Measurements from ENCODE around the gene SOX1.

SOX1 gene

DNA sequence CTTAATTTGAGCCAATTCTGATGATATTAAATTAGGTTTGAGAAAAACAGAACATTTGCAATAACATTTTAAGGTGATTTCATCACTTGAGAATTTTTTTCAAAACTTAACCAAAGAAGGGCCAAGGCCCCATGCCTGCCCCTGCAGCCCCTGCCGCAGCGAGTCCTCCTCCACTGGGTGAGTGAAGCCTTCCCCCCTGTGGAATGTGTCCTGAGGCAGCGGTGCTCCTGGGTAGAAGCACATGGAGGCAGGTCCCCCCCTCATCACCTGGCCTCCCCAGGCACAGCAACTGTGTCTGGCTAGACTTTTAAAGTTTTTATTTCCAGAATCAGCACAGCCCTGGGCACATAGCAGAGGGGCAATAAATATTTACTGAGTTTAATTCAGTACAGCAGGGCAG is 10.8 kb downstream of the SOX1 start:
- Mint-ChIP-seq H3K27me3 (peaks cover 50% of the 10 kb centered on the region), H3K27ac (no peak overlapping the region), H3K4me1 (peaks cover 6% of the 10 kb centered on the region), H3K9me3 (peaks cover 0 to 2% of the 10 kb centered on the region in 2 donors), H3K4me3 (no peak overlapping the region)
- DNase-seq, result no peak
- no peak for ATAC-seq

DNA sequence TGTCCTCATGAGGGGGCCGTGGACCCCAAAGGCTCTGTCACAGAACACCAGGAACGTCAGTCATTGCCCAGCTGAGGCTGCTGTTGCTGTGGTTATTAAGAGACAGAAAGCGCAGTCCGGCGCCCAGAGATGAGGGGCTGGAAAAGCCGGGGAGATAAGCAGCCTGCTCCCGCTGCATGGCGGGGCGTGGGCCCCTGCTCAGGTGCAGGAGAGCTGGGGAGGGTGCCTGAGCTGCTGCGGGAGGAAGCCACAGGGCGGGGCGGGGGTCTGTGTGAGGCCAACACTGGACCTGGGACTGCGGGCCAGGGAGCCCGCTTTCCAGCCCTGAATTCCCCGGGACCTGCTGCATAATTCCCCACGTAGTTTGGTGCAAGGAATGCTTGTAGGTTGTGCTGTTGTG is 11.3 kb downstream of the SOX1 start:
- peaks cover 6% of the 10 kb centered on the region for H3K4me1 Mint-ChIP-seq
- H3K9me3 Mint-ChIP-seq, result peaks cover 0 to 7% of the 10 kb centered on the region in 2 donors
- H3K27ac Mint-ChIP-seq, result no peak overlapping the region
- H3K4me3 Mint-ChIP-seq, result no peak overlapping the region
- DNase-seq, result no peak
- ATAC-seq, result no peak
- H3K27me3 Mint-ChIP-seq, result peaks cover 45% of the 10 kb centered on the region

DNA sequence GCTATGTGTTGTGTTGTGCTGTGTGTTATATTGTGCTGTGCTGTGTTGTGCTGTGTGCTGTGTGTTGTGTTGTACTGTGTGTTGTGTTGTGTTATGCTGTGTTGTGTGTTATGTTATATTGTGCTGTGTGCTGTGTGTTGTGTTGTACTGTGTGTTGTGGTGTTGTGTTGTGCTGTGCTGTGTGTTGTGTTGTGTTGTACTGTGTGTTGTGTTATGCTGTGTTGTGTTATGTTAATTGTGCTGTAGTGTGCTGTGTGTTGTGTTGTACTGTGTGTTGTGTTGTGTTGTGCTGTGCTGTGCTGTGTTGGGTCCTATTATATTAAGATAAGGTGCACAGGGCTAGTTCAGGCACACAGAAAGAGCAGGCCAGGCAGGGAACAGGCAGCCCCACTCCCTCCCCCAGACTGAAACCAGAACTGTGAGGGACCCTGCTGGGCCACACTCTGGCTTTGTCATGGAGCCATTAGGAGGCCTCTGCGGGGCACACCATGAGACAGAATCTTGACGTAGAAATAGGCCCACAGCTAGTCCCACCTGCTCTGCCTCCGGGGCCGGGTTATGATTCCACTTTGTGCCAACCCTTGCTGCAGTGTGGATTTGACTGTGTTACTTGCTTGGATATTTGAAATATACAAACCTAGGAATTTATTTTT is 12.1 kb downstream of the SOX1 start:
- H3K4me3 Mint-ChIP-seq, result no peak overlapping the region
- H3K27me3 Mint-ChIP-seq, result peaks cover 37% of the 10 kb centered on the region
- ATAC-seq, result no peak
- H3K27ac Mint-ChIP-seq, result no peak overlapping the region
- peaks cover 5 to 15% of the 10 kb centered on the region in 2 donors for H3K9me3 Mint-ChIP-seq
- H3K4me1 Mint-ChIP-seq, result peaks cover 2% of the 10 kb centered on the region
- no peak for DNase-seq

DNA sequence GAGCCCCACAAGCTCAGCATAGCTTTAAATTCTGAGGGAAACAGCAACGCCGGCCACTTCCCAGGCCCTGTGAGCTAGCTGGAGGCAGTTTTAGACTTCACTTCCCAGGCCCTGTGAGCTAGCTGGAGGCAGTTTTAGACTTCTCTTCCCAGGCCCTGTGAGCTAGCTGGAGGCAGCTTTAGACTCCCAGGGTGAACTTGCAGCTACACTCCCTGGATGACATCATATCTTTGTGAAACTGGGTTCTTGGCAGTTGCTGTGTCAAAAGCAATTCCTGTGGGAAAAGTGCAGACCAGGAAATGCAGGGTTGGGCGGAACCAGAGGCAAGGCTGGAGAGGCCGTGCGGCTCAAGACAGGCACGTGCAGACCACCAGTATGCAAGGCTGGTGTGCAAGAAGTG is 12.7 kb downstream of the SOX1 start:
- no peak overlapping the region for H3K4me3 Mint-ChIP-seq
- peaks cover 31% of the 10 kb centered on the region for H3K27me3 Mint-ChIP-seq
- H3K4me1 Mint-ChIP-seq, result no peaks in the 10 kb centered on the region
- DNase-seq (no peak), ATAC-seq (no peak)
- peaks cover 11 to 21% of the 10 kb centered on the region in 2 donors for H3K9me3 Mint-ChIP-seq
- H3K27ac Mint-ChIP-seq, result no peak overlapping the region

DNA sequence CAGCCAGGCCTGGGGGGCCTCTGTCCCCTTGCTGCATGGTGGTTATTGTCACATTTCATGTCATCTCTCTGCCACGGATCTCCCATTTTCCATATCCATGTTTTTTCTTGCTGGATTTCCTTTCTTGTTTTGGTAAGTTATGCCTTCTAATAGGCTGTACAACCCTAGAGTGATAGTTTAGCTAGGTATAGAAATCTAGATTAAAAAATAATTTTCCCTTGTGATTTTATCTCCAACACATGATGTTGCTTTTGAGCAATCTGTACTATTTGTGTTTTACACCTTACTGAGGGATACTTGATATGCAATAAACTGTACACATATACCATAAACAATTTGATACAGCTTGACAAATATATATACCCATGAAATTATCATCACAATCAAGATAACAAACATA is 17.0 kb downstream of the SOX1 start:
- Mint-ChIP-seq H3K27me3 (peaks cover 34% of the 10 kb centered on the region), H3K4me1 (no peaks in the 10 kb centered on the region), H3K4me3 (no peak overlapping the region), H3K27ac (no peak overlapping the region), H3K9me3 (peaks cover 17 to 35% of the 10 kb centered on the region in 2 donors)
- ATAC-seq (no peak), DNase-seq (no peak)

DNA sequence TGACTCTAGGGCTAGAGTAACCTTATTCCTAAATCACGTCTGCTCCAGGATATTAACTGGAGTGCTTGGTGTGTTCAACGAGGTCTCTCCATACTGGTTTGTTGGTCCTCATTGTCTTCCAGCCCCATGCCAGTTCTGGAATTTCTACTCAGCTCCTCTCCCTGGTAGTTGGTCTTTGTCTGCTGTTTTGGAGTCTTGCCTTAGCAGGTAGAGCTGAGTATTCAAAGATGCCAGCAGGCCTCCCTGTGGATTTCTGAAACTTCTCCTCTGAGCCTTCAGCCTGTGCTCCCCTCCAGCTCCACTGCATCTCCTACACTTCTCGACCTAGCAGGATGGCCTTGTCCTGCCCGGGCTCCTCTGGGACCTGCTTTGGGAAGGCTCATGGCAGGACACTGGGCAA is 25.5 kb downstream of the SOX1 start:
- Mint-ChIP-seq H3K9me3 (no peaks in the 10 kb centered on the region), H3K27ac (no peak overlapping the region), H3K27me3 (peaks cover 48% of the 10 kb centered on the region), H3K4me1 (no peaks in the 10 kb centered on the region), H3K4me3 (no peak overlapping the region)
- DNase-seq (no peak), ATAC-seq (no peak)

DNA sequence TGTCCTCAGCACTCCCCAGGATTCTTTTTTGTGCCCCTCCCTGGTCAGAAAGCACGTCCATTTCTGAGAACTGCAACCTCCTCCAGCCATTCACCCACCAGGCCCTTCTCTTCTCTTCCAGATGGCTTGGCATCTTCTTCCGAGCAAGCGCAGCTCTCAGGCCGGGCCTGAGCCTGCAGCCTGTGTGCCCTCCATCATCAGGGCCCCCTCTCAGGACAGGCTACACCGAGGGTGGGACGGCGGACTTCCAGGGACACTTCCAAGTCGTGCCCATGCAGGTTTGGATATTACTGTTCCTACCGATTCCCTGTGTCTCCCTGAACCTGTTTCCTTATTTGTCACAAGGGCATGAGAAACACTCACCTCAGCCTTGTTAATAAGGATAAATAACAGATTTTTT is 28.4 kb downstream of the SOX1 start:
- no peaks in the 10 kb centered on the region for H3K9me3 Mint-ChIP-seq
- peak overlapping the region in 1 of 2 donors; percentile 21 for H3K27ac Mint-ChIP-seq

DNA sequence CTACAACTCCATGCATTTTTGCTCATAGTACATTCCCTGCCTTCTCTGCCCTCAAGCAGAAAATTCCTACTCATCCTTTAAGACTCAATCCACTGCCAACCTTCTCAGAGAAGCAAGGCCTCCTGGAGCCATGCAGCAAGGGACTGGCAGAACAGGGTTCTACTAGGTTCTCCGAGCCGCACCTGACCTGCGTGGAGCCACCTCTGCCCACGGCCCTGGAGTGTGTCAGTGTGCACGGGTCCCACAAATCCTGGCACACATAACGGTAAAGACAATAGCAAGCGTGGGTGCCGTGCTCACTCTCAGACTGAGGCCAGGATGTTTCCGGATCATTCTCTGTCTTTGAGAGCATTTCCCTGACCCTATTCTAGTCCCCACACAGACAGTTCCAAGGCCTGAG is 30.0 kb downstream of the SOX1 start:
- H3K4me3 Mint-ChIP-seq, result no peak overlapping the region
- no peaks in the 10 kb centered on the region for H3K4me1 Mint-ChIP-seq
- no peak overlapping the region for H3K27ac Mint-ChIP-seq
- ATAC-seq, result no peak
- no peaks in the 10 kb centered on the region for H3K9me3 Mint-ChIP-seq
- no peak for DNase-seq
- peaks cover 54% of the 10 kb centered on the region for H3K27me3 Mint-ChIP-seq

More for the DNA sequence above, 28.4 kb downstream of the SOX1 start:
- DNase-seq (no peak), ATAC-seq (no peak)
- Mint-ChIP-seq H3K27me3 (peaks cover 40% of the 10 kb centered on the region), H3K4me3 (no peak overlapping the region), H3K4me1 (no peaks in the 10 kb centered on the region)

DNA sequence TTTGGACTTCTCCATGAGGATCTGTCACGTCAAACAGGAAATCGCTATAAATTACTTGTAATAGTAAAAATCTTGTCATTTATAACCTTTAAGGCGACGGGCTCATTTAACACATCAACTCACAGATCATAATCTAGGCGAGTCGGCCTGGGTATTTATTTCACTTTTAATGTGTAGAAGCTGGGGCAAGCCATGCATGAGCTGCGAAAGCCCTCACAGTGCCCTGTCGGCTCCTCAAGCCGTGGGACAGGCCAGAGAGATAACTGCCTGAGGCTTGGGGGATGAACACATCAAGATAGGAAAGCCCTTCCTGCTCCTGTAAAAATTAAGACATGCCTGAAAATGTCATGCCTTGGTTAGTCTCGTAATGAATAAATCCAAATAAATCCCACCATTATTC is 30.8 kb downstream of the SOX1 start:
- ATAC-seq, result no peak
- no peak for DNase-seq
- H3K9me3 Mint-ChIP-seq, result no peaks in the 10 kb centered on the region
- no peaks in the 10 kb centered on the region for H3K4me1 Mint-ChIP-seq
- H3K27ac Mint-ChIP-seq, result no peak overlapping the region
- no peak overlapping the region for H3K4me3 Mint-ChIP-seq
- peaks cover 54% of the 10 kb centered on the region for H3K27me3 Mint-ChIP-seq

DNA sequence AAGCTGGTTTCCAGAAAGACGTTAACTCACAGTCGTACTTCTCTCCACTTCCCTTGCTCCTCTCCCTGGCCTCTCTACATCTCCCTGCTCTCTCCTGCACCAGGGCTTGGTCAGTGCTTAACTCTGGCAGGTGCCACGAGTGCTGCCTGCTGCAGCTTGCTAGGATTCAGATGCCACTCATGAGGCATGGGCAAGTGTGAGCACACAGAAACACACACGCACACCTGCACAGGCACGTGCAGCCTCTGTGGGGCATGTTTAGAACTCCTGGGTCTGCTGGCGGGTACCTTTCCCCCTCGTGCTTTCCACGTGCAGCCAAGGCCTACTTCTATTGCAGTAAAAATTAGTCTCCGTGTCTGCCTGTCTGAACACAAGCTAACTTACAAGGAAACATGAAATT is 31.8 kb downstream of the SOX1 start:
- H3K27me3 Mint-ChIP-seq, result peaks cover 60% of the 10 kb centered on the region
- no peaks in the 10 kb centered on the region for H3K4me1 Mint-ChIP-seq
- no peak overlapping the region for H3K27ac Mint-ChIP-seq
- H3K9me3 Mint-ChIP-seq, result no peaks in the 10 kb centered on the region
- H3K4me3 Mint-ChIP-seq, result no peak overlapping the region
- no peak for ATAC-seq
- DNase-seq, result no peak

DNA sequence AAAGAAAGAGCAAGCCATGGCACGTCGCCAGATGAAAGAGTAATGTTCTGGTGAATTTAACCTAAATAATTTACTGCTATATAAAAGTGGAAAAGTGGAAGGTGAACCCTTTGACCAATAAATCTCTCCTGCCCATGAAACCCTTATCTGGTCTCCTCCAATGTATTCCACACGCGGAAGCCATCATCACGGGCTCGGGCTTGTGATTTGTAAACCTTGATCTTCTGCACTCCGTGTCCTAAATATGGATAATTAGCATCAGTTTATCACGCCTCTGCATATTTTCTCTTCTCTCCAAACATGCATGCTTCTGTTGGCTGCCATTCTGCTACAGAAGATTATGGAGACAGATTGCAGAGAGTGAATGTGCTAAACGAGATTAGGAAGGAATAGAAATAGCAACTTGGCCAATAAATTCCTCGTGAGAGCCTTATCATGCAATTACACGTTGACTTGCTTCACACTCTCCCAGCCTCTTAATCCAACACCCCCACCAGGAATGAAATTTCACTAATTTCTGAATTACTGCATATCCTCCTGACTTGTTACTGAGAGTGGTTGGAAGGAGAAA is 34.5 kb downstream of the SOX1 start:
- DNase-seq (no peak), ATAC-seq (no peak)
- H3K4me3 Mint-ChIP-seq, result no peak overlapping the region
- no peaks in the 10 kb centered on the region for H3K9me3 Mint-ChIP-seq
- peaks cover 68% of the 10 kb centered on the region for H3K27me3 Mint-ChIP-seq
- no peaks in the 10 kb centered on the region for H3K4me1 Mint-ChIP-seq
- no peak overlapping the region for H3K27ac Mint-ChIP-seq

DNA sequence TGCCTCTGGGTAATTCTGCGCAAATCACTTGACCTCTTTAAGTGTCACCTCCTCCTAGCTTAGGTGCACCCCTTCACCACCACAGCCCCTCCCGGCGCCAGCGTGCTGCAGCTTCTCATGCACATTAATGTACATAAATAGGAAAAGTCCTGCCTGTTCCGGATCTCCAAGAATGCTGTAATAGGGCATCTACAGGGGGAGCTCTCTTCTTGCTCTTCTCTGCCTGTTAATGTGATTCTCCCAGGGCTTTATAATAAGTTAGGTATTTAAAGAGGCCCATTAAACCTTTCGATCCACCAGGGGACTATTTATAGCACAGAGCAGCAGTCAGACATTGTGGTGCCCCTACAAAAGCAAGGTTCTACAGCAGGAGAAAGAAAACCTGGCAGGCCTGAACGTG is 35.3 kb downstream of the SOX1 start:
- Mint-ChIP-seq H3K27me3 (peaks cover 68% of the 10 kb centered on the region), H3K9me3 (no peaks in the 10 kb centered on the region), H3K27ac (no peak overlapping the region), H3K4me1 (no peaks in the 10 kb centered on the region), H3K4me3 (no peak overlapping the region)
- ATAC-seq (no peak), DNase-seq (no peak)

DNA sequence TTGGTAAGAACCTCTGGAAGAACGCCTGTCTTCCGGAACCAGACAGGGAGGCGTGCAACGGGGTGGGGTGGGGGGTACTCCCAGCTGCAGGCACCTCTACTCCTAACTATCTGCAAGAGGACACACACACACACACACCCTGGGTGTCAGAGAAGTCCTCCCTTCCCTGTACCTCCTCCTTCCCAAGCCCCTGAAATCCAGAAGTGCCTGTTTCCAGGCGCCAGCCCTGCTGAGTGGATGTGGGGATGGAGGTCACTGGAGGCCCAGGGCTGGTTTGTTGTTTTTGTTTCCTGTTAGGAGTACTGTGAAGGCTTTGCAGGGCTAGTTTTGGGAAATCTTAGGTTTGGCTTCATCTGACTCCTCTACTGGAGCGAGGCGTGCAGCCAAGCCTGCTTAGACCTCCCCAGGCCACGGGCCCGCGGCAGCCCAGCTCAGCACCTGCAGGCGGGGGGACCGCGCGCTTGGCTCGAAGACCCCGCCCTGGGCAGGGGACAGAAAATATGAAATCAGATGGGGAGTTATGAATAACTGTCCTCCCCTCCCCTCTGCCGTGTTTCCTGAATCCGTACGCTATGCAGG is 36.4 kb downstream of the SOX1 start:
- Mint-ChIP-seq H3K4me3 (no peak overlapping the region), H3K9me3 (no peaks in the 10 kb centered on the region), H3K27me3 (peaks cover 77% of the 10 kb centered on the region)

DNA sequence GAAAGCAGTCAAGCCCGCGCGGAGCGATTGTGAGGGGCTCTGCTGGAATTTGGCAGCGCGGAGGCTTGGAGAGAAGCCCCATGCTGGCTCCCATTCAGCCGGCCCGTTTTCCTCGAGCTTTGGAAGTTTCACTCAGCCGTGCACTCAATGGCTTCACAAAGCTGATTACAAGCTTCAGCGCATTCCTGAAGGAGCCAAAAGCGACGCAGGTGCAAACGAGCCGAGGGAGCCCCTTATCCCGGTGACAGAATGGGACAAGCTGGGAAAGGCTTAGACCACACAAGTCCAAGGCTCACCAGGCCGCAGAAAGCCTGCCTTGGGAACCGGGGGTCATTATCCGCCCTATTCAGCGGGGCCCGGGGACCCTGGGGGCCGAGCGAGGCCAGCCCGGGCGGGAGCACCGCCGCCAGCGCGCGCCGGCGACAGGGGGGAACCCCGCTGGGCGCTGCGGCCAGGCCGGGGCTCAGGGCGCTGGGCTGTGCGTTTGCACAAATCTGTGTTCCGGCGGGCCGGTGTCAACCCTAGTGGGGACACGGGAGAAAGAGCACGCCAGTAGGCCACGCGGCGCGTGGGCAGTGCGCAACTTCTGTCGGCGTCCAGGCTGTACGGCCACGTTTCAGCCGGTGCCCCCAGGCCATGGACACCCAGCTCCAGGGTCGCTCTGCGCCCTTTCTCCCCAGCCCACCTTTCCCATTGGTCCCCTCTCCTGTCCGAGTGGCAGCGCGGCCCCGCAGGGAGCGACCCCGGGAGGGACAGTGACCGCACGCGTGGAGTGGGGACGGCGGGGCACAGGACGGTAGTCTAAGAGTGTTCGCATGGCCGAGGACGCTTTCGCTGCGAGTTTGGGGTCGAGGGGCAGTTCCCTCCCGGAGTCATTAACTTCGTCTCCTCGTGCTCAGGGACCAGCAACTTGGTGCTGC is 37.3 kb downstream of the SOX1 start:
- DNase-seq (no peak), ATAC-seq (no peak)
- no peaks in the 10 kb centered on the region for H3K4me1 Mint-ChIP-seq
- H3K27ac Mint-ChIP-seq, result no peak overlapping the region
- no peaks in the 10 kb centered on the region for H3K9me3 Mint-ChIP-seq
- H3K4me3 Mint-ChIP-seq, result no peak overlapping the region
- peaks cover 85% of the 10 kb centered on the region for H3K27me3 Mint-ChIP-seq

More for the DNA sequence above, 36.4 kb downstream of the SOX1 start:
- Mint-ChIP-seq H3K4me1 (no peaks in the 10 kb centered on the region), H3K27ac (no peak overlapping the region)
- DNase-seq (no peak), ATAC-seq (no peak)

DNA sequence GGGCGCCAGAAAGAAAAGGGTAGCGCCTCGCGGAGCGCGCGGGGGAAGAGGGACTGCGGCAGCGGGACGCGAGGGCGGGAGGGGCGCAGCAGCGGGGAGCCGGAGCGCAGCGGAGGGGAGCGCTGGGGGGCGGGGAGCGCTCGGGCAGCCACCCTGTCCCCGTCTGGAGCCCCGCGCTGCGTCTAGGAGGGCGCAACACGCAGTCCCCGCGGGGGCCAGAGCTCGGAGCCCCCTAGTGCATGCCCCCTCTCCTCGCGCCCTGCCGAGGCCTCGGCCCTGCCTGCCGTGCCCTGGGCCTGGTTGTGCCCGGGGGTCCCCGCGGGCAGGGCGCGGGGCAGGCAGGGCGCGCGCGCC is 37.9 kb downstream of the SOX1 start:
- no peaks in the 10 kb centered on the region for H3K4me1 Mint-ChIP-seq
- H3K9me3 Mint-ChIP-seq, result no peaks in the 10 kb centered on the region
- H3K4me3 Mint-ChIP-seq, result no peak overlapping the region
- no peak for ATAC-seq
- H3K27me3 Mint-ChIP-seq, result peaks cover 91% of the 10 kb centered on the region
- H3K27ac Mint-ChIP-seq, result no peak overlapping the region
- no peak for DNase-seq

DNA sequence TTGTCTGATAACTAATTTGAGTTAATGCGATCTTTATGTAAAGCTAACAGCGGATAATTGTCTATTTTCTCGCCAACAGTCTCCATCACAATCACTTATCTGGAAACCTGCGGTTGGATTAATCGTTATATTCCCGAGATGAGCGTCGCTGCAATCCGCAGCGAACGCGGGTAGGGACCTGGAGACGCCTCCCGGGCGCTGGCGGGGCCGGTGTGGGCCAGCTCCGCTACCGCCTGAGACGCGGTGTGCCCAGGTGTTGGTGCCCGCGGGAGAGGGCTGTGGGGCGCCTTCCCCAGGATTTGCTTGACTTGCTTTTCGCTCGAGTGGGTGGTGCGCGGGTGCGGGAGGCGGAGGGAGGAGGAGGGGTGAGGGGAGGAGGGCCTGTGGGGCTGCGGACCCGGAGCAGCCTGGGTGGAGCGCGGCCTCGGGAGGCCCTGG is 38.3 kb downstream of the SOX1 start:
- ATAC-seq (no peak), DNase-seq (no peak)
- no peaks in the 10 kb centered on the region for H3K4me1 Mint-ChIP-seq
- no peak overlapping the region for H3K27ac Mint-ChIP-seq
- H3K9me3 Mint-ChIP-seq, result no peaks in the 10 kb centered on the region
- peaks cover 93% of the 10 kb centered on the region for H3K27me3 Mint-ChIP-seq
- H3K4me3 Mint-ChIP-seq, result no peak overlapping the region

Data from stimulated activated naive CD8-positive, alpha-beta T cell treated with anti-CD3 and anti-CD28 coated beads, Interleukin-15, amount 100 ng/mL, for 72 hours (primary cell).